ENCODE measurements around the gene FCGR3A.
"Not testable (repeated sequence)": the region's sequence is repeated elsewhere in the genome, so short reads cannot be mapped to it uniquely, and the experiment has no call there.

Gene FCGR3A

GRCh38 chr1:161556143-161556542 is 6.5 kb upstream of the FCGR3A start:
- not testable (repeated sequence) for DNase-seq

GRCh38 chr1:161554815-161555417 is 5.3 kb upstream of the FCGR3A start:
- not testable (repeated sequence) for DNase-seq

- DNase-seq: not testable (repeated sequence)
Measured at GRCh38 chr1:161554340-161554739, 4.7 kb upstream of the FCGR3A start.

- DNase-seq: not testable (repeated sequence)
Measured at GRCh38 chr1:161553631-161554030, 4.0 kb upstream of the FCGR3A start.

- DNase-seq: not testable (repeated sequence)
Measured at GRCh38 chr1:161550942-161551341, 1.3 kb upstream of the FCGR3A start.

- not testable (repeated sequence) for DNase-seq
Measured at GRCh38 chr1:161548749-161549406, 740 bp downstream of the FCGR3A start.

- not testable (repeated sequence) for DNase-seq
Measured at GRCh38 chr1:161547995-161548741, 1.4 kb downstream of the FCGR3A start.

GRCh38 chr1:161545005-161545731 is 4.5 kb downstream of the FCGR3A start:
- DNase-seq: not testable (repeated sequence)

- not testable (repeated sequence) for DNase-seq
Measured at GRCh38 chr1:161543125-161543524, 6.5 kb downstream of the FCGR3A start.

- DNase-seq: not testable (repeated sequence)
Measured at GRCh38 chr1:161542091-161542559, 7.5 kb downstream of the FCGR3A start.

GRCh38 chr1:161540570-161540960 is 9.1 kb downstream of the FCGR3A start:
- DNase-seq: not testable (repeated sequence)

GRCh38 chr1:161539731-161540569 is 9.7 kb downstream of the FCGR3A start:
- DNase-seq: peak; percentile 37

- DNase-seq: not testable (repeated sequence)
Measured at GRCh38 chr1:161538925-161539479, 10.6 kb downstream of the FCGR3A start.

- not testable (repeated sequence) for DNase-seq
Measured at GRCh38 chr1:161537068-161537669, 12.4 kb downstream of the FCGR3A start.

GRCh38 chr1:161532644-161533567 is 16.7 kb downstream of the FCGR3A start:
- not testable (repeated sequence) for DNase-seq

- no peak for DNase-seq
Measured at GRCh38 chr1:161531986-161532643, 17.5 kb downstream of the FCGR3A start.

GRCh38 chr1:161530671-161531641 is 18.7 kb downstream of the FCGR3A start:
- peak; percentile 73 for DNase-seq

- DNase-seq: peak; percentile 41
Measured at GRCh38 chr1:161530158-161530557, 19.5 kb downstream of the FCGR3A start.
